GM19023 (cell line): ENCODE data around the gene PEF1.

Experiments used
- ATAC-seq: cut with Tn5 transposase; IDR thresholded peaks from one replicate; pipeline ENCODE4 v1.9.1; 2021; ENCODE audit warnings: mild to moderate bottlenecking, moderate library complexity; ENCODE audit not compliant: unreplicated experiment

The PEF1 gene

GRCh38 chr1:31644560-31645273 lies at the start of gene PEF1:
PEF1 (minus strand) TSS chr1:31644876; CDS start chr1:31644864, 12 bp downstream.
- peak; percentile 89 for ATAC-seq

- ATAC-seq: no peak
These were observed 48.6 kb upstream of the PEF1 start for GRCh38 chr1:31693231-31693630.

- no peak for ATAC-seq
These were observed 47.3 kb upstream of the PEF1 start for GRCh38 chr1:31691951-31692350.

- no peak for ATAC-seq
These were observed 46.8 kb upstream of the PEF1 start for GRCh38 chr1:31691446-31691845.

- ATAC-seq: no peak
These were observed 46.2 kb upstream of the PEF1 start for GRCh38 chr1:31690921-31691320.

- no peak for ATAC-seq
These were observed 45.2 kb upstream of the PEF1 start for GRCh38 chr1:31689854-31690253.

- no peak for ATAC-seq
These were observed 44.7 kb upstream of the PEF1 start for GRCh38 chr1:31689379-31689778.

- ATAC-seq: no peak
These were observed 43.7 kb upstream of the PEF1 start for GRCh38 chr1:31688233-31688918.

GRCh38 chr1:31687601-31688000 lies 42.9 kb upstream of the PEF1 start:
- no peak for ATAC-seq

- ATAC-seq: no peak
These were observed 41.1 kb upstream of the PEF1 start for GRCh38 chr1:31685795-31686194.

- no peak for ATAC-seq
These were observed 39.3 kb upstream of the PEF1 start for GRCh38 chr1:31683997-31684396.

GRCh38 chr1:31681415-31681814 lies 36.7 kb upstream of the PEF1 start:
- no peak for ATAC-seq

- no peak for ATAC-seq
These were observed 35.1 kb upstream of the PEF1 start for GRCh38 chr1:31679676-31680230.

- ATAC-seq: no peak
These were observed 34.4 kb upstream of the PEF1 start for GRCh38 chr1:31679091-31679490.

GRCh38 chr1:31678681-31679080 lies 34.0 kb upstream of the PEF1 start:
- no peak for ATAC-seq

GRCh38 chr1:31677949-31678348 lies 33.3 kb upstream of the PEF1 start:
- no peak for ATAC-seq

- ATAC-seq: no peak
These were observed 32.7 kb upstream of the PEF1 start for GRCh38 chr1:31677401-31677800.

GRCh38 chr1:31675756-31676155 lies 31.1 kb upstream of the PEF1 start:
- ATAC-seq: no peak

- no peak for ATAC-seq
These were observed 30.5 kb upstream of the PEF1 start for GRCh38 chr1:31675161-31675560.

- ATAC-seq: no peak
These were observed 29.9 kb upstream of the PEF1 start for GRCh38 chr1:31674626-31675025.

- ATAC-seq: no peak
These were observed 28.8 kb upstream of the PEF1 start for GRCh38 chr1:31673433-31673832.

GRCh38 chr1:31672986-31673385 lies 28.3 kb upstream of the PEF1 start:
- ATAC-seq: no peak
